Measurements from ENCODE around the gene APBA2.
A peak's percentile ranks its signal among the peaks of the same experiment; 100 is the strongest.

APBA2 gene

DNA sequence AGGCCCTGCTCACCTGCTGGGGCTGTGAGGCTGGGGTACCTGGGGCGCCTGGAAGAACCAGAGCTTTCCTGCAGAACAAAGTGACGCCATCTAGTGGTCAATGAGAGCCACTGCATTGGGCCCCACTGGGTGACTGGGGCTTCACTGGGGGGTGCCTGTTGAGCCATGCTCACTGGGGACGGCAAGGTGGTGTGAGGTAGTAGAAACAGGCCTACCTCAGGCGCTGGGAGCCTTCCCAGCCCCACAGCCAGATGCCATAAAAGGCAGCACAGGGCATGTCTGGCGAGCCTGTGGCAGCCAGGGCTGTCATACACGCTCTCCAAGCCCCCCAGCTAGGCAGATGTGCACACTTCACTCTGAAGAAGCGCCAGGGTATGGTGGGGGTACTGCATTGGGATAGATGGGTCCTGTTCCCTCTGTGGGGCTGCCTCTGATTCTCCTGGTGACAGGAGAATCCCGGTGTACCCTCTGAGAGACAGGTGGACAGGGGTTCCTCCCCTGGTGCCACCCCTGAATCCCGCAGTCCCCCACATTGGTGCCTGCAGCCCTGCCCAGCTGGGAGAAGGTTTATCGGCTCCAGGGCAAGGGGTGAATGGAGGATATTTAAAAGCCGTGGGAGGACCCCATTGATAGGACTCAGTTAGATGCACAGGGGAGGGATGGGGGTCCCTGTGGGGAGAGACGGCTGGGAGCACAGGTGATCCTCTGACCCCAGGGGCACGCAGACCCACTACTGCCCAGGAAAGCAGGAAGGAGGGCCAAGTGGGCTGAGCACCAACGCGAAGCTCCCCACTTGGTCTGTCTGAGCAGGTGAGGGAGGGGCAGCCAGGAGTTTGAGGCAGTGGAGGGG lies 205.1 kb downstream of the APBA2 start:
- no peak for DNase-seq (ENCODE audit: extremely low spot score, insufficient read length, low read depth)

DNA sequence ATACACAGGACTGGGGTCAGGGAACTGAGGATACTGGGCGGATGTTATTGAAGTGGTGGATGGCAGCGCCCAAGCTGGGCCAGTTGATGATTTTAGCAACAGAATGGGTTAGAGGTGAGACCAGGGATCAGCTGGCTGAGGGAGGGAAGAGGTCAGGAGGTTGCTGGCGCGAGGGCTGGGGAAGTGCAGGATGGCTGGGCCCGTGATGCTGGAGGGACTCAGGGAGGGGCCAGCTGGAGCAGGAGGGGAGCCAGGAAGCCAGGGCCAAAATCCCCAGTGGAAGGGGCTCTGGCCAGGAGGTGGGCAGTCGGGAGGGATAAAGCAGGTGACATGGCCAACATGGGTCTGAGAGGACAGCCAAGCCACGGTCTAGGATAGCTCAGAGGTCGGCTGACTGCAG lies 205.9 kb downstream of the APBA2 start:
- DNase-seq (ENCODE audit: extremely low spot score, insufficient read length, low read depth) (no peak), FAIRE-seq (no peak)

More for the DNA sequence above, 205.1 kb downstream of the APBA2 start:
- FAIRE-seq: peak; percentile 21

DNA sequence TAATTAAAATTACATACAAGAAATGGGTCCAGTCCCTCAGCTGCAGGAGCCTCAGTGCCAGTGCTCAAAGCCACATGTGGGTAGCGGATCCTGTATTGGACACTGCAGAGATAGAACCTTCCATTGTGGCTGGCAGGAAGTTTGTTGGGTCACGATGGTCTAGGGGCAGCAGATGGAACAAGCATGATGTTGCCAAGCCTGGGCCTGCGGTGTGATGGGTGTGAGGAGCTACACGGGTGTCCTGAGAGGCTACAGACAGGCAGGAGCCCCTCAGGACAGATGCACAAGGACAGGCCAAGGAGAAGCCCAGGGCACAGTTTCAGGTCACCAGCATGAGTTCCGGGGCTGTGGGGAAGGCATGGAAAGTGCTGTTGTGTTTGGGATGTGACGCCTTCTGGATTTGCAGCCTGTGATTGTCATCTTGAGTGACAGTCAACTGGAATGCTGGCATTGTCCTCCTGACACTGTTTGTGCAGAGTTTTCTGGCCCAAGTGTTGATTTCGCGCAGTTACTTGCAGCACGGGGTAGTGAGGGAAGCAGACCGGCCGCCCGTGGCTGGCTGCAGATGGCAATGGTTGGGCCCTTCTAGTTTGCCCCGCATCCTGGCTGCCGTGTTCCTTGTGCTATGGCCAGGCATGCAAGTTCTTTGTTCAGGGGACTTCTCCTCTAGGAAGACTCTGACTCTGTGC lies 206.7 kb downstream of the APBA2 start:
- DNase-seq (ENCODE audit: extremely low spot score, insufficient read length, low read depth) (no peak), FAIRE-seq (no peak)

GRCh38 chr15:29093065-29093435 lies 207.3 kb downstream of the APBA2 start:
- FAIRE-seq: no peak
- DNase-seq (ENCODE audit: extremely low spot score, insufficient read length, low read depth): no peak

- no peak for FAIRE-seq
Measured at GRCh38 chr15:29093696-29094343, 208.0 kb downstream of the APBA2 start.

DNA sequence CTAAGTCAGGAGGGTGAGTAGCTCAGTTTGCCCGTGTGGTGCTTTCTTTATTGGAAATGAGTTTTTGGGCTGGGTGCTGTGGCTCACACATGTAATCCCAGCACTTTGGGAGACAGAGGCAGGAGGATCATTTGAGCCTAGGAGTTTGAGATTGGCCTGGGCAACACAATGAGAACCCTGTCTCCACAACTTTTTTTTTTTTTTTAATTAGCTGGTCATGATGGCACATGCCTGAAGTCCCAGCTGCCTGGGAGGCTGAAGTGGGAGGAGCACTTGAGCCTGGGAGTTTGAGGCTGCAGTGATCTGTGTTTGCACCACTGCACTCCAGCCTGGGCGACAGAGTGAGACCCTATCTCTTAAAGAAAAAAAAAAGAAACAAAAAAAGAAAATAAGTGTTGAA lies 208.9 kb downstream of the APBA2 start:
- no peak for FAIRE-seq

More at GRCh38 chr15:29093696-29094343, 208.0 kb downstream of the APBA2 start:
- DNase-seq (ENCODE audit: extremely low spot score, insufficient read length, low read depth): no peak

GRCh38 chr15:29095746-29096145 lies 210.0 kb downstream of the APBA2 start:
- no peak for DNase-seq (ENCODE audit: extremely low spot score, insufficient read length, low read depth)
- FAIRE-seq: no peak

More for the DNA sequence above, 208.9 kb downstream of the APBA2 start:
- no peak for DNase-seq (ENCODE audit: extremely low spot score, insufficient read length, low read depth)

DNA sequence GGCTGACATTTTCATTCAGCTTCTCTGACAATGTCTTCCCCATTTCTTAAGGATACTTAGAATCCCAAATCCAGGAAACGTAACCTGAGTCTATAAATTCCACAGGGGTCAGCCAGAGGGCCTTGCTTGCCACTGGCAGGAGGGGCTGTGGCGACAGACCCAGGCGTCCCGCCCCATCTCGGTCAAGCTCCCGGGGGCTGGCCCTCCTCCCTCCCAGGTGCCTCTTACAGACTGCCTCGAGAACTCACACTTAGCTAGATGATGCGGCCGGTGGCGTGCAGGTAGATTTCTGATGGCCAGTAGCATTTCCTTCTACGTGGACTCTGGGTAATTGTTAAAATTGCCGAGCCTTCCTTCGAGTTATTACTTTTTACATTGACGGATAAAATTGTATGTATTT lies 211.4 kb downstream of the APBA2 start:
- FAIRE-seq: no peak
- no peak for DNase-seq (ENCODE audit: extremely low spot score, insufficient read length, low read depth)

DNA sequence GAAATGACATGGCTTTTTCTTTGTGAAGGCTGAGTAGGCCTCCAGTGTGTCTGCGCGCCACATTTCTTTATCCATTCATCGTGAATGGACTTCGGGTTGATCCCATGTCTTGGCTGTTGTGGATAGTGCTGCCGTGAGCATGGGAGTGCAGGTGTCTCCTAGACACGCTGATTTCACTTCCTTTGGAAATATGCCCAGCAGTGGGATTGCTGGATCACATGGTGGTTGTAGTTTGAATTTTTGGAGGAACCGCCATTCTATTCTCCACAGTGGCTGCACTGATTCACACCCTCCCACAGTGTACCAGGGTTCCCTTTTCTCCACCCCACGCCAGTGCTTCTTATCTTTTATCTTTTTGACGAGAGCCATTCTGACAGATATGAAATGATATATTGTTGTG lies 212.2 kb downstream of the APBA2 start:
- DNase-seq (ENCODE audit: extremely low spot score, insufficient read length, low read depth) (no peak), FAIRE-seq (no peak)

- DNase-seq (ENCODE audit: extremely low spot score, insufficient read length, low read depth) (no peak), FAIRE-seq (no peak)
Measured at GRCh38 chr15:29098652-29099051, 212.9 kb downstream of the APBA2 start.

DNA sequence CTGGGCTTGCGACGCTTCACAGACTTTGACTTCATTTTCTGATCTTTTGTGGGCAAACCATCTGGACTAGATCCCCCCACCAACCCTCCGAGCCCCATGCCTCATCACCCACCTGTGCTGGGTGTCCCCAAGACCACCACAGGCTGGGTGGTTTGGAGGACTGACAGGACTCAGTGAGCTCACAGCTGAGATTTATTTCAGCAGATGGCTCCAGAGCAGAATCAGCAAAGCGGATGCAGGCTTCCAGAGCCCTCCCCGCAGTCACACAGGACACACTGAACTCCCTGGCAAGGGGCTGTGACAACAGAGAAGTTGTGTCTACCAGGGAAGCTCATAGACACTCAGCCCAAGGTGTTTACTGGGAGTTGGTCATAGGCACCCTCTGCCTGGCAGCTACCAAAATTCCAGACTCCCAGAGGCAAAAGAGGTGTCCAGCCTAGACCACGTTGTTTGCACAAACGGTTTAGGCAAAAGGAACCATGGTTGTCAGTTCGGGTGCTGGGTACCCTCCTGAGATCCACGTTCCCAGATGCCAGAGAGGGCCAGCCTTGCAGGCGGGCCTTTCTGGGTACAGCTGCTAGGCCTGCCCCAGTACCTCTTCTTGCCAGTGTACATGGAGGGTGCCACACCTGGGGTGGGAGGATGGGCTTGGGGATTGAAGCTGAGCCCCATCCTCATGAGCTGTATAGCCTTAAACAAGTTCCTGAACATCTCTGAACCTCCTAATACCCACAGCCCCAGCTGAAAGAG lies 213.5 kb downstream of the APBA2 start:
- FAIRE-seq: no peak
- DNase-seq (ENCODE audit: extremely low spot score, insufficient read length, low read depth): no peak

- no peak for DNase-seq (ENCODE audit: extremely low spot score, insufficient read length, low read depth)
Measured at GRCh38 chr15:29100486-29101000, 214.8 kb downstream of the APBA2 start.

GRCh38 chr15:29101491-29101890 lies 215.7 kb downstream of the APBA2 start:
- DNase-seq (ENCODE audit: extremely low spot score, insufficient read length, low read depth): no peak
- no peak for FAIRE-seq

More at GRCh38 chr15:29100486-29101000, 214.8 kb downstream of the APBA2 start:
- FAIRE-seq: no peak

GRCh38 chr15:29102173-29102794 lies 216.5 kb downstream of the APBA2 start:
- FAIRE-seq (peak; percentile 67), DNase-seq (ENCODE audit: extremely low spot score, insufficient read length, low read depth) (peak; percentile 20)

GRCh38 chr15:29102911-29103823 lies 217.4 kb downstream of the APBA2 start:
- no peak for FAIRE-seq
- DNase-seq (ENCODE audit: extremely low spot score, insufficient read length, low read depth): no peak

- DNase-seq (ENCODE audit: extremely low spot score, insufficient read length, low read depth) (peak; percentile 20), FAIRE-seq (no peak)
Measured at GRCh38 chr15:29103824-29104565, 218.2 kb downstream of the APBA2 start.

GRCh38 chr15:29104566-29104880 lies 218.7 kb downstream of the APBA2 start:
- FAIRE-seq (no peak), DNase-seq (ENCODE audit: extremely low spot score, insufficient read length, low read depth) (no peak)

Measured in GM18507 (cell line).